Vagina (tissue), 2 donors: ENCODE measurements around the gene MAGEA9B. TPM values are rescaled to one million over a fixed set of nuclear protein-coding genes. Genes with fewer than 3 reads are reported as not detected.
"Not testable (repeated sequence)": the region's sequence is repeated elsewhere in the genome, so short reads cannot be mapped to it uniquely, and the experiment has no call there.

Experiments
- DNase-seq, 2 donors: peaks; one replicate each; pipeline ENCODE4 v3.0.0-alpha.2; 2017; ENCODE audit errors: extremely low spot score in 2 of 2
- H3K27ac ChIP-seq: fragments of 200-600 bp; sonication (generic); one replicate; pipeline ENCODE4 v1.5.1; 2019
- H3K27me3 ChIP-seq: fragments of 200-600 bp; sonication (generic); one replicate; pipeline ENCODE4 v1.5.1; 2019
- H3K36me3 ChIP-seq, 2 donors: fragments of 200-600 bp; sonication (generic); one replicate each; pipeline ENCODE4 v1.5.1; 2017 to 2019
- H3K4me1 ChIP-seq: fragments of 200-600 bp; sonication (generic); one replicate; pipeline ENCODE4 v1.5.1; 2019
- H3K4me3 ChIP-seq, 2 donors: fragments of 200-600 bp; sonication (generic); 1 replicate in 1 of 2; 2 replicates in 1 of 2; pipeline ENCODE4 v1.5.1; 2016 to 2019
- H3K9me3 ChIP-seq: fragments of 200-600 bp; sonication (generic); one replicate; pipeline ENCODE4 v1.5.1; 2019
- POLR2A ChIP-seq, 2 donors: fragments of 450-650 bp; IDR thresholded peaks; one replicate each; pipeline ENCODE4 v1.6.1; 2017; ENCODE audit warnings: antibody characterized with exemption in 2 of 2, mild to moderate bottlenecking in 2 of 2, moderate library complexity in 2 of 2
- POLR2AphosphoS5 ChIP-seq, 2 donors: sonication (generic); formaldehyde crosslinking; IDR thresholded peaks; one replicate each; pipeline ENCODE4 v1.9.0; 2017; ENCODE audit warnings: antibody characterized with exemption in 2 of 2, mild to moderate bottlenecking in 2 of 2, low read depth in 1 of 2; ENCODE audit not compliant: insufficient read depth in 1 of 2
- intact Hi-C: fragments of 100-400 bp; cut with DNase I; formaldehyde crosslinking; loops from one replicate; pipeline ENCODE4 v1.15.1; 2023
- total RNA-seq: library from RNA; depleted of rRNA; stranded (reverse); fragments of >200 nt; gene quantifications from one replicate; pipeline ENCODE4 v1.2.3, GENCODE V29; 2016
- TF ChIP-seq, protein P1 (sequence below), 3 experiments: fragments of 450-650 bp in 2 of 3; fragments of 200-600 bp in 1 of 3; sonication (generic) in 1 of 3; IDR thresholded peaks; one replicate each; pipeline ENCODE4 v1.5.1; 2017 to 2019; ENCODE audit warnings: antibody characterized with exemption in 3 of 3, mild to moderate bottlenecking in 2 of 3, moderate library complexity in 2 of 3

MAGEA9B gene
- total RNA-seq, 1 donor from 2014 or later: not detected

GRCh38 chrX:149541521-149542047 lies 45.7 kb downstream of the MAGEA9B start:
- TF ChIP-seq, protein P1, sequence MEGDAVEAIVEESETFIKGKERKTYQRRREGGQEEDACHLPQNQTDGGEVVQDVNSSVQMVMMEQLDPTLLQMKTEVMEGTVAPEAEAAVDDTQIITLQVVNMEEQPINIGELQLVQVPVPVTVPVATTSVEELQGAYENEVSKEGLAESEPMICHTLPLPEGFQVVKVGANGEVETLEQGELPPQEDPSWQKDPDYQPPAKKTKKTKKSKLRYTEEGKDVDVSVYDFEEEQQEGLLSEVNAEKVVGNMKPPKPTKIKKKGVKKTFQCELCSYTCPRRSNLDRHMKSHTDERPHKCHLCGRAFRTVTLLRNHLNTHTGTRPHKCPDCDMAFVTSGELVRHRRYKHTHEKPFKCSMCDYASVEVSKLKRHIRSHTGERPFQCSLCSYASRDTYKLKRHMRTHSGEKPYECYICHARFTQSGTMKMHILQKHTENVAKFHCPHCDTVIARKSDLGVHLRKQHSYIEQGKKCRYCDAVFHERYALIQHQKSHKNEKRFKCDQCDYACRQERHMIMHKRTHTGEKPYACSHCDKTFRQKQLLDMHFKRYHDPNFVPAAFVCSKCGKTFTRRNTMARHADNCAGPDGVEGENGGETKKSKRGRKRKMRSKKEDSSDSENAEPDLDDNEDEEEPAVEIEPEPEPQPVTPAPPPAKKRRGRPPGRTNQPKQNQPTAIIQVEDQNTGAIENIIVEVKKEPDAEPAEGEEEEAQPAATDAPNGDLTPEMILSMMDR (IDR thresholded peaks at IDR 0.05): no peak
- no peak for TF ChIP-seq POLR2AphosphoS5 (IDR thresholded peaks at IDR 0.05; ENCODE audit: insufficient read depth in 1 of 2, low read depth in 1 of 2)
- intact Hi-C loops: no loop called here
- H3K27me3 ChIP-seq: no peaks in the 10 kb centered on the region
- H3K36me3 ChIP-seq: no peaks in the 10 kb centered on the region
- H3K4me3 ChIP-seq: peak overlapping the region; percentile 52 to 67
- peaks cover 9% of the 10 kb centered on the region for H3K4me1 ChIP-seq
- H3K27ac ChIP-seq: peak overlapping the region; percentile 82
- no peaks in the 10 kb centered on the region for H3K9me3 ChIP-seq
- DNase-seq: peak in 1 of 2 donors; percentile 88

- H3K9me3 ChIP-seq: no peaks in the 10 kb centered on the region
- H3K4me3 ChIP-seq: peak within 1 kb of the TSS; percentile 52 to 67
- H3K4me1 ChIP-seq: peaks cover 9% of the 10 kb centered on the region
- DNase-seq: peak; percentile 93 to 96
- no peaks in the 10 kb centered on the region for H3K27me3 ChIP-seq
- TF ChIP-seq, protein P1 (IDR thresholded peaks at IDR 0.05): no peak
- TF ChIP-seq POLR2A (IDR thresholded peaks at IDR 0.05): no peak
- peak; percentile 33 to 77 for TF ChIP-seq POLR2AphosphoS5 (IDR thresholded peaks at IDR 0.05; ENCODE audit: insufficient read depth in 1 of 2, low read depth in 1 of 2)
- H3K27ac ChIP-seq: peak within 1 kb of the TSS; percentile 82
- H3K36me3 ChIP-seq: peaks cover 0 to 3% of the 10 kb centered on the region in 2 donors
- intact Hi-C loops: no loop called here
Observed at GRCh38 chrX:149540621-149541520, 46.4 kb downstream of the MAGEA9B start, which contains the start of gene EOLA1. EOLA1 (plus strand) TSS chrX:149541012; CDS start chrX:149545631, 4,619 bp downstream.

- intact Hi-C loops: no loop called here
- Histone ChIP-seq H3K4me1 (peaks cover 9% of the 10 kb centered on the region), H3K36me3 (peaks cover 0 to 4% of the 10 kb centered on the region in 2 donors), H3K4me3 (peak overlapping the region; percentile 52 to 67), H3K27me3 (no peaks in the 10 kb centered on the region), H3K27ac (peak overlapping the region; percentile 82), H3K9me3 (no peaks in the 10 kb centered on the region)
- no peak for TF ChIP-seq POLR2AphosphoS5 (IDR thresholded peaks at IDR 0.05; ENCODE audit: insufficient read depth in 1 of 2, low read depth in 1 of 2)
- TF ChIP-seq, protein P1 (IDR thresholded peaks at IDR 0.05): no peak
- TF ChIP-seq POLR2A (IDR thresholded peaks at IDR 0.05): no peak
- no peak for DNase-seq
Observed at GRCh38 chrX:149540131-149540620, 47.1 kb downstream of the MAGEA9B start.

DNA sequence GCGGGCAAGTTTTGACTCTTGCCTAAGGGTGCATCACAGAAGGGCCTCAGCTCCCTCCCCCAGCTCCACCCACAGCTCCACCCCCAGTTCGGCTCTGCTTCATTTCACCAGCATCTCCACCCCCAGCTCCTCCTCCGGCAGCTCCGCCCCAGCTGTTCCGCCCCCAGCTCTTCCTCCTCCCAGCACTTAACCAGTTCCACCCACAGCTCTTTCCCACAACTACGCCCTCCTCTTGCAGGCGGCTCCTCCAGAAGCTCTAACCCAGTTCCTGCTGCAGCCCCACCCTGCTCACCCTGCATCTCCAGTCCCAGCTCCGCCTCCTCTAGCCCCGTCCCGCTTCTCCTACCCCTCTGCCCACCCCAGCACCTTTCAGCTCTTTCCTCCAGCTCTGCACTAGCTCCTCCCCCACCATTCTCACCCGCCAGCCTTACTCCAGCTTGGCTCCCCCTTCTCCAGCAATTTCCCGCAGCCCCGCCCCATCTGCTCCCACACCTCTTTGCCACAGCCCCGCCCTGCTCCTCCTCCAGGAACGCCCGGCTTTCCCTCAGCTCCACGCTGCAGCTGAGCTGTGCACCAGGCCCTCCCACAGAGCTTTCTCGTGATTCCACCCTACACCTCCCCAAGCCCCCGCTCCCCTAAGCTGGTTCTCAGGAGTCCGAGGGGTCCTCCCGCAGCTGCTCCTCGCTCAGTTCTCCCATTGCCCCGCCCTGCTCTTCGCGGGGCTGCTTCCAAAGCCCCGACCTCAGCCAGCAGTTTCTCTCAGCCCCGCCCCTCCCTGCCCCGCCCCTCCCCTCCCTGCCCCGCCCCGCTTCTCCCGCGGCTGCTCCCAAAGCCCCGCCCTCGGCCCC lies 47.8 kb downstream of the MAGEA9B start:
- peak; percentile 89 to 97 for DNase-seq
- Histone ChIP-seq H3K36me3 (peaks cover 0 to 4% of the 10 kb centered on the region in 2 donors), H3K9me3 (no peaks in the 10 kb centered on the region), H3K4me1 (peaks cover 9% of the 10 kb centered on the region), H3K4me3 (peak overlapping the region; percentile 44 to 67), H3K27ac (peak overlapping the region; percentile 82), H3K27me3 (no peaks in the 10 kb centered on the region)
- intact Hi-C loops: no loop called here
- TF ChIP-seq POLR2A (IDR thresholded peaks at IDR 0.05) (no peak), POLR2AphosphoS5 (IDR thresholded peaks at IDR 0.05; ENCODE audit: insufficient read depth in 1 of 2, low read depth in 1 of 2) (no peak)
- TF ChIP-seq, protein P1 (IDR thresholded peaks at IDR 0.05): no peak

DNA sequence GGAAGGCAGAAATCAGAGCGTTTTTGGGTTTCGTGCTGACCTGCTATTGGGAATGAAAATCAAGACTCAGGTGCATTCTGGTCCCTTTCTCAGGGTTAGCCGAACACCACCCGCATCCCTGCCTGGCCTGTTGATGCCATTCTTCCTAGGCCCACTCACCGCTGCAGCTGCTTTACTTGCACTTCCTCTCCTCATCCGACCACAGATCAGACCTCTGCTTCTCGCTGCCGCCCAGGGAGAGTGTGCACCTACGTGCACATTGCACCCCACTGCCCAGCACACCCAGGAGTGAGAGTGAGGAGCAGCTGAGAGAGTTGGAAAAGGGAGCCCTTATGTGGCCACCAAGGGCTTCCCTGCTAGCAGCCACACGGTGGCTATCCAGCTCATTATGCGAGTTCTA lies 49.8 kb downstream of the MAGEA9B start:
- H3K27ac ChIP-seq, H3K4me3 ChIP-seq, H3K9me3 ChIP-seq, intact Hi-C loops, H3K4me1 ChIP-seq, H3K36me3 ChIP-seq, H3K27me3 ChIP-seq: not testable (repeated sequence)
- DNase-seq: peak in 1 of 2 donors; percentile 6

DNA sequence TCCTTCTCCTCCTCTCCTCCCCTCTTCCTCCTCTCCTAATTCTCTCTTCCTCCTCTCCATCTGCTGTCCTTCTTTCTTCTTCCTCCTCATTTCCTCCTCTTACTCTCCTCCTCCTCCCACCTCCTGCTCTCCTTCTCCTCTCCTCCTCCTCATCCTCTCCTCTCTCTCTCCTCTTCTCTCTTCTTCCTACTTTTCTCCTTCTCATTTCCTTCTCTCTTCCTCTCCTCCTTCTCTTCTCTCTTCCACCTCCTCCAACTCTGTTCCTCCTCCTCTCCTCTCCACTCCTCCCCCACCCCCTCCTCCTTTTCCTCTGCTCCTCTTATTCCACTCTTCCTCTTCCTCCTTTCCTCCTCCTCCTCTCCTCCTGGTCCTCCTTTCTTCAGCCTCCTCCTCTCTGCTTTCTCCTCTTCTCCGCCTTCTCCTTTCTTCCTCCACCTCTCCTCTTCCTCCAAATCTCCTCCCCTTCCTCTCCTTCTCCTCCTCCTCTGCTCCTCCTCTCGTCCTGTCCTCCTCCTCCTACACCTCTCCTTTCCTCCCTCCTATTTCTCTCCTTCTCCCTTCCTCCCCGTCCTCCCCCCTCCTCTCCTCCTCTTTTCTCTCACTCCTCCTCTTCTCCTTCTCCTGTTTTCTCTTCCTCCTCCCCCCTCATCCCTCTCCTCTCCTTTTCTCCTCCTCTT lies 52.2 kb downstream of the MAGEA9B start:
- H3K27ac ChIP-seq, H3K27me3 ChIP-seq, H3K4me3 ChIP-seq, intact Hi-C loops, H3K36me3 ChIP-seq, H3K9me3 ChIP-seq, H3K4me1 ChIP-seq, DNase-seq: not testable (repeated sequence)

- DNase-seq, intact Hi-C loops, H3K9me3 ChIP-seq, H3K27ac ChIP-seq, H3K27me3 ChIP-seq, H3K4me3 ChIP-seq, H3K4me1 ChIP-seq, H3K36me3 ChIP-seq: not testable (repeated sequence)
Observed at GRCh38 chrX:149533999-149534398, 53.3 kb downstream of the MAGEA9B start.
